Measurements from ENCODE around the gene STX7.

DNA sequence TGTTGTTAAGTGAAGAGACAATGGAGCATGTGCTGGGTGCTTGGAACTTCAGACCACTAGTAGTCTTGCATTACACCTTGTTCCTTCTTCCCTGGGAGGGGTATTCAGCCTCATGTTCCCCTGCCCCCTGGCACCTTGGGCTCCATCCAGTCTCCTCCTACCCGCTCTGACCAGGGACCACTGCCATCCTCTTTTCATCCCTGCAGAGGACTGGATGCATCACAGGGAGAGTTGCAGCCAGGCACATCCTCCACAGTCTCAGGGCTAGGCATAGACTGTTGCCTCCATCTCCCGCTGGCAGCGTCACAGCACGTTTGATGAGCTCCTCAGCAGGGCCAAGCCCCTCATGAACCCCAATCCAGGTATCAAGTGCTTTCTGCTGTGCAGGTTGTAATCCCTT, 38.3 kb upstream of the STX7 start:
- TF ChIP-seq, protein P1, sequence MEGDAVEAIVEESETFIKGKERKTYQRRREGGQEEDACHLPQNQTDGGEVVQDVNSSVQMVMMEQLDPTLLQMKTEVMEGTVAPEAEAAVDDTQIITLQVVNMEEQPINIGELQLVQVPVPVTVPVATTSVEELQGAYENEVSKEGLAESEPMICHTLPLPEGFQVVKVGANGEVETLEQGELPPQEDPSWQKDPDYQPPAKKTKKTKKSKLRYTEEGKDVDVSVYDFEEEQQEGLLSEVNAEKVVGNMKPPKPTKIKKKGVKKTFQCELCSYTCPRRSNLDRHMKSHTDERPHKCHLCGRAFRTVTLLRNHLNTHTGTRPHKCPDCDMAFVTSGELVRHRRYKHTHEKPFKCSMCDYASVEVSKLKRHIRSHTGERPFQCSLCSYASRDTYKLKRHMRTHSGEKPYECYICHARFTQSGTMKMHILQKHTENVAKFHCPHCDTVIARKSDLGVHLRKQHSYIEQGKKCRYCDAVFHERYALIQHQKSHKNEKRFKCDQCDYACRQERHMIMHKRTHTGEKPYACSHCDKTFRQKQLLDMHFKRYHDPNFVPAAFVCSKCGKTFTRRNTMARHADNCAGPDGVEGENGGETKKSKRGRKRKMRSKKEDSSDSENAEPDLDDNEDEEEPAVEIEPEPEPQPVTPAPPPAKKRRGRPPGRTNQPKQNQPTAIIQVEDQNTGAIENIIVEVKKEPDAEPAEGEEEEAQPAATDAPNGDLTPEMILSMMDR (IDR thresholded peaks at IDR 0.05), result no peak
- TF ChIP-seq POLR2A (IDR thresholded peaks at IDR 0.05), result no peak

Data from uterus (tissue), 2 donors.